ENCODE data around the gene RIMS1. TPM values are rescaled to one million over a fixed set of nuclear protein-coding genes. Genes with fewer than 3 reads are reported as not detected.
"Not testable (repeated sequence)": the region's sequence is repeated elsewhere in the genome, so short reads cannot be mapped to it uniquely, and the experiment has no call there.

Gene RIMS1
- total RNA-seq, 1 experiment from 2014 or later, result 0.51 TPM

- intact Hi-C loops (cut with micrococcal nuclease), result no loop called here
- CTCF ChIA-PET, result no interaction called here
- BruUV-seq (replicated peaks), result no TSS peak
Measured at GRCh38 chr6:72322771-72323170, 436.4 kb downstream of the RIMS1 start.

DNA sequence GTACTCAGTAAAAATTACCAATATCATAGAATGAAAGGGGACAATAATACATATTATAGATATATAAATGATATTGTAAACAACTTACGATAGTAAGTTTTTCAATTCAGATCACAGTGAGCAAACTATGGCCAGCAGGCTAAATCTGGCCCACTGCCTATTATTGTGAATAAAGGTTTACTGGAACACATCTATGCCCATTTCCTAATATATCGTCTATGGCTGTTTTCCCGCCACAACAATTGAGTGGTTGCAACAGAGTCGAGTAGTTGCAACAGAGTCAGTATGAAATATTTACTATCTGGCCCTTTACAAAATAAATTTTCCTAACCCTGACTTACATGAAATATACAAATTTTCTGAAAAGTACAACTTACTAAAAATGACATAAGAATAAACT lies 438.2 kb downstream of the RIMS1 start:
- Histone ChIP-seq H3K4me1 (ENCODE audit: insufficient read depth, low read length) (no peaks in the 10 kb centered on the region), H3K9ac (ENCODE audit: low read length) (no peak overlapping the region), H2AFZ (ENCODE audit: low read length) (no peak overlapping the region), H4K20me1 (ENCODE audit: low read length) (no peaks in the 10 kb centered on the region), H3K27me3 (ENCODE audit: low read length) (0 out of 2 replicates have a peak, but pooled peaks cover 4% of the 10 kb centered on the region), H3K4me3 (ENCODE audit: low read length) (no peak overlapping the region), H3K9me2 (replicated peaks; ENCODE audit: low read length) (no peaks in the 10 kb centered on the region), H3F3A (ENCODE audit: low read length, unreplicated experiment) (no peaks in the 10 kb centered on the region), H3K36me3 (ENCODE audit: low read depth, low read length) (no peaks in the 10 kb centered on the region), H3K27ac (ENCODE audit: low read length) (no peak overlapping the region), H3K79me2 (ENCODE audit: low read length) (no peaks in the 10 kb centered on the region), H3K4me2 (ENCODE audit: low read length) (no peak overlapping the region), H3K9me3 (ENCODE audit: low read length) (no peaks in the 10 kb centered on the region)
- CTCF ChIA-PET, result no interaction called here
- intact Hi-C loops (cut with micrococcal nuclease), result no loop called here
- no peak for ATAC-seq
- BruUV-seq (replicated peaks), result no TSS peak
- TF ChIP-seq EZH2 (IDR thresholded peaks at IDR 0.05; ENCODE audit: low read length, unreplicated experiment) (no peak), EZH2phosphoT487 (IDR thresholded peaks at IDR 0.05; ENCODE audit: borderline replicate concordance, low read length) (no peak), CTCF (conservative IDR thresholded peaks at IDR 0.05; ENCODE audit: low read depth, low read length) (no peak)
- DNase-seq, result no peak
- POLR2A ChIA-PET (ENCODE audit: unreplicated experiment), result no interaction called here

More at GRCh38 chr6:72322771-72323170, 436.4 kb downstream of the RIMS1 start:
- Histone ChIP-seq H3K4me1 (ENCODE audit: insufficient read depth, low read length) (no peaks in the 10 kb centered on the region), H3K4me3 (ENCODE audit: low read length) (no peak overlapping the region), H3F3A (ENCODE audit: low read length, unreplicated experiment) (no peaks in the 10 kb centered on the region), H3K4me2 (ENCODE audit: low read length) (no peak overlapping the region), H4K20me1 (ENCODE audit: low read length) (no peaks in the 10 kb centered on the region), H3K36me3 (ENCODE audit: low read depth, low read length) (no peaks in the 10 kb centered on the region), H2AFZ (ENCODE audit: low read length) (no peak overlapping the region), H3K27me3 (ENCODE audit: low read length) (0 out of 2 replicates have a peak, but pooled peaks cover 4% of the 10 kb centered on the region), H3K9me2 (replicated peaks; ENCODE audit: low read length) (no peaks in the 10 kb centered on the region), H3K27ac (ENCODE audit: low read length) (no peak overlapping the region), H3K9ac (ENCODE audit: low read length) (no peak overlapping the region), H3K79me2 (ENCODE audit: low read length) (no peaks in the 10 kb centered on the region), H3K9me3 (ENCODE audit: low read length) (no peaks in the 10 kb centered on the region)
- ATAC-seq, result no peak
- POLR2A ChIA-PET (ENCODE audit: unreplicated experiment), result no interaction called here
- TF ChIP-seq EZH2 (IDR thresholded peaks at IDR 0.05; ENCODE audit: low read length, unreplicated experiment), result no peak
- TF ChIP-seq CTCF (conservative IDR thresholded peaks at IDR 0.05; ENCODE audit: low read depth, low read length), result no peak
- TF ChIP-seq EZH2phosphoT487 (IDR thresholded peaks at IDR 0.05; ENCODE audit: borderline replicate concordance, low read length), result no peak
- DNase-seq, result no peak

DNA sequence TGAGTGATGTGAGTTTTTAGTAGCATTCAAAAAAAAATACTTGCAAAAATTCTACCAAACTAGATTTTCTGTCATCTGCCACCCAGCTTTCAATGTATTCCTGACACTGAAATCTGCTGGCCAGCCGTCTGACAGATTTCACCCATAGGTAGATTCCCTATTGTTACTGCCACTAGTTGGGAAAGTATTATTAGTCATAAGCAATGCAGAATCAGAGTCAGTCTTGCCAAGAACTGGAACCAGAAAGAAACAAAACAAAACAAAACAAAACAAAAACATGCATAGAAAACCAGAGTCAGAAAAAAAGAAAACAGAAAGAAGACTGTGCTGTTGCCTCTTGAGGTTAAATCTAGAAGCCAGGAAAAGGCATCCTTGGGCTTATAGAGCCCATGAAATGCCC lies 442.4 kb downstream of the RIMS1 start:
- DNase-seq (no peak), ATAC-seq (no peak)
- H3K27me3 ChIP-seq (ENCODE audit: low read length), result 0 out of 2 replicates have a peak, but pooled peaks cover 8% of the 10 kb centered on the region
- H2AFZ ChIP-seq (ENCODE audit: low read length), result no peak overlapping the region
- no peak overlapping the region for H3K27ac ChIP-seq (ENCODE audit: low read length)
- no peaks in the 10 kb centered on the region for H3K4me1 ChIP-seq (ENCODE audit: insufficient read depth, low read length)
- no peaks in the 10 kb centered on the region for H3K9me3 ChIP-seq (ENCODE audit: low read length)
- H3K4me3 ChIP-seq (ENCODE audit: low read length), result no peak overlapping the region
- POLR2A ChIA-PET (ENCODE audit: unreplicated experiment), result no interaction called here
- CTCF ChIA-PET, result no interaction called here
- no peaks in the 10 kb centered on the region for H3F3A ChIP-seq (ENCODE audit: low read length, unreplicated experiment)
- H3K9me2 ChIP-seq (replicated peaks; ENCODE audit: low read length), result no peaks in the 10 kb centered on the region
- TF ChIP-seq EZH2phosphoT487 (IDR thresholded peaks at IDR 0.05; ENCODE audit: borderline replicate concordance, low read length) (no peak), CTCF (conservative IDR thresholded peaks at IDR 0.05; ENCODE audit: low read depth, low read length) (no peak), EZH2 (IDR thresholded peaks at IDR 0.05; ENCODE audit: low read length, unreplicated experiment) (no peak)
- H3K4me2 ChIP-seq (ENCODE audit: low read length), result no peak overlapping the region
- no peak overlapping the region for H3K9ac ChIP-seq (ENCODE audit: low read length)
- no peaks in the 10 kb centered on the region for H4K20me1 ChIP-seq (ENCODE audit: low read length)
- H3K79me2 ChIP-seq (ENCODE audit: low read length), result no peaks in the 10 kb centered on the region
- no TSS peak for BruUV-seq (replicated peaks)
- no peaks in the 10 kb centered on the region for H3K36me3 ChIP-seq (ENCODE audit: low read depth, low read length)
- intact Hi-C loops (cut with micrococcal nuclease), result no loop called here

DNA sequence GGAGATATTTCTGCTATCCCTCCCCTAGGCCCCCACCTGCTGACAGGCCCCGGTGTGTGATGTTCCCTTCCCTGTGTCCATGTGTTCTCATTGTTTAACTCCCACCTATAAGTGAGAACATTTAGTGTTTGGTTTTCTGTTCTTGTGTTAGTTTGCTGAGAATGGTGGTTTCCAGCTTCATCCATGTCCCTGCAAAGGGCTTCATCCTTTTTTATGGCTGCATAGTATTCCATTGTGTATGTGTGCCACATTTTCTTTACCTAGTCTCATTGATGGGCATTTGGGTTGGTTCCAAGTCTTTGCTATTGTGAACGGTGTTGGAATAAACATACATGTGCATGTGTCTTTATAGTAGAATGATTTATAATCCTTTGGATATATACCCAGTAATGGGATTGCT lies 448.9 kb downstream of the RIMS1 start:
- H3K27ac ChIP-seq (ENCODE audit: low read length); H3K27me3 ChIP-seq (ENCODE audit: low read length); H3K4me1 ChIP-seq (ENCODE audit: insufficient read depth, low read length); H3K9me3 ChIP-seq (ENCODE audit: low read length); DNase-seq; H3K9me2 ChIP-seq (replicated peaks; ENCODE audit: low read length); intact Hi-C loops (cut with micrococcal nuclease); H3F3A ChIP-seq (ENCODE audit: low read length, unreplicated experiment); CTCF ChIA-PET; H3K79me2 ChIP-seq (ENCODE audit: low read length); H3K9ac ChIP-seq (ENCODE audit: low read length); H3K4me3 ChIP-seq (ENCODE audit: low read length); H2AFZ ChIP-seq (ENCODE audit: low read length); ATAC-seq; BruUV-seq (replicated peaks); H4K20me1 ChIP-seq (ENCODE audit: low read length); H3K4me2 ChIP-seq (ENCODE audit: low read length); H3K36me3 ChIP-seq (ENCODE audit: low read depth, low read length); POLR2A ChIA-PET (ENCODE audit: unreplicated experiment): not testable (repeated sequence)

All from PC-3 (cell line).